GM18907 (cell line): ENCODE data around the gene APOL3.
"Not testable (repeated sequence)": the region's sequence is repeated elsewhere in the genome, so short reads cannot be mapped to it uniquely, and the experiment has no call there.

ENCODE experiments used
- ATAC-seq: cut with Tn5 transposase; IDR thresholded peaks from one replicate; pipeline ENCODE4 v1.9.1; 2021; ENCODE audit warnings: mild to moderate bottlenecking, moderate library complexity; ENCODE audit not compliant: unreplicated experiment

Gene APOL3

DNA sequence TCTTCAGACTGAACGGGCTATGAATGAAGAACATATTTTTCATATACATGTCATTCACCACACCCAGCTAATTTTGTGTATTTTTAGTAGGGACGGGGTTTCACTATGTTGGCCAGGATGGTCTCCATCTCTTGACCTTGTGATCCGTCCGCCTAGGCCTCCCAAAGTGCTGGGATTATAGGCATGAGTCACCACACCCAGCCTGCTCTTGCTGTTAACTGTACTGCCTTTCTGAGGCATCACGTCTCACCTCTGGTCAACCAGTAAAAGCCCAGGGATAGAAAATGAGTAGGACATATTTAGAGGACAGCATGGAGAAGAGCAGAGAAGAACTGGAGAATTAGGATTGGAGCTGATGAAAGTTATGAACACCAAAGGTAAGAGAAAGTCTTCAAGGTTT lies 55.6 kb downstream of the APOL3 start:
- ATAC-seq, result no peak

DNA sequence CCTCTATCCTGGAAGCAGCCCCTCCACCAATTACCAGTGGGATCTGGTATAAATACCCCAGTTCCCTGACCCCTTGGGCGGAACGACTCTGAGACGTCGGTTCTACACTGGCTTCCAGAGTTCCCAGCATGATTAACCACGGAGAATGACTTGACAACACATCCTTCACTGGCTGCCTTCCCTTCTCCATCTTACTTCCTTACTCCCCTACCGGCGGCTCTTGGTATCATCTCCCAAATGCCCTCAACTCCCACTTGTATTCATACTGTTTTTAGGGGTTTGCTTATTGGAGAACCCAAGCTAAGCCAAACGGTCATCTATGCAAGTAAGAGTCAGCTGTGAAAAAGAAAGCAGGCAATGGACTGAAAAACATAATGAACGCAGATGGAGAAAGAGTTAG lies 56.1 kb downstream of the APOL3 start:
- ATAC-seq, result no peak

DNA sequence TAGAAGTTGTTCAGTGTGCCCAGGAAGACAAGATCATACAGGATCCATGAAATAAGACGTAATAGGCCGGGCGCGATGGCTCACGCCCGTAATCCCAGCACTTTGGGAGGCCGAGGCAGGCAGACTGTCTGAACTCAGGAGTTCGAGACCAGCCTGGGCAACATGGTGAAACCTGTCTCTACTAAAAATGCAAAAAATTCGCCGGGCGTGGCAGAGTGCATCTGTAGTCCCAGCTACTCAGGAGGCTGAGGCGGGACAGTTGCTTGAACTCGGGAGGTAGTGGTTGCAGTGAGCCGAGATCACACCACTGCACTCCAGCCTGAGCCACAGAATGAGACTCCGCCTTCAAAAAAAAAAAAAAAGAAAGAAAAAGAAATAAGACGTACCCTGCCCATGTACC lies 56.7 kb downstream of the APOL3 start:
- no peak for ATAC-seq

DNA sequence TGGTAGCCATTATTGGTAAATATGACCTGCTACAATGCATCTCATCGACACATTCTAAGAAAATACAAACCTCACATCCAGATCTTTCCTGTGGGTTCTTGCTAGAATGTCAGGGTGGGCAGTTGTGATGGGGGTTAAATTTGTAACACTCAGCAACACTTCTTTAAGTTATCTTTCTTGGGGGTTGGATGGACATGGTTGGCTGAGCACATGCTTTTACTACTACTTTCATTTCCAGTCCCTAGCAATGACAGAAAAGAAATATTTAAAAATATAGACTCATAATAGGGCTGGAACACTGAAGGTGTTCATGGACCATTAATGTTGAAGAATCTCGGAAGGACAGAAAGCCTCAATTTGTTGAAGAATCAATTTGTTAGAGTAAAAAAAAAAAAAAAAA lies 57.6 kb downstream of the APOL3 start:
- ATAC-seq, result no peak

DNA sequence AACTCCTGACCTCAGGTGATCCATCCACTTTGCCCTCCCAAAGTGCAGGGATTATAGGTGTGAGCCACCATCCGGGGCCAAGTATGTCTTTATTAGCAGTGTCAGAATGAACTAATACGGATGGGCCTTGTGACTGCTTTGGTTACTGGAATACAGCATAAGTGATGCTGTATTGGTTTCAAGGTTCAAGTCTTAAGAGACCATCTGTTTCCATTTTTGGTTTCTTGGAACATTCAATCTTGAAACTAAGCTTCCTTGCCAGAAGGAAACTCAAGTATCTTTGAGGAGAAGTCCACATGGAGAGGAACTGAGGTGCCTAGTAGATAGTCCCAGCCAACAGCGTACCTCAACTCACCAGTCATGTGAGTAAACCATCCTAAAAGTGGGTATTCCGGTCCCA lies 58.8 kb downstream of the APOL3 start:
- no peak for ATAC-seq

DNA sequence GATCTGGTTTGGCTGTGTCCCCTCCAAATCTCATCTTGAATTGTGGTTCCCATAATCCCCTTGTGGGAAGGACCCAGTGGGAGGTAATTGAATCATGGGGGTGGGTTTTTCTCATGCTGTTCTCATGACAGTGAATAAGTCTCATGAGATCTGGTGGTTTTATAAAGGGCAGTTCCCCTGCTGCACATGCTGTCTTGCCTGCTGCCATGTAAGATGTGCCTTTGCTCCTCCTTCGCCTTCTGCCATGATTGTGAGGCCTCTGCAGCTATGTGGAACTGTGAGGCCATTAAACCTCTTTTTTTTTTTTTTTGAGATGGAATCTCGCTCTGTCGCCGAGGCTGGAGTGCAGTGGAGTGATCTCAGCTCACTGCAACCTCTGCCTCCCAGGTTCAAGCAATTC lies 59.6 kb downstream of the APOL3 start:
- not testable (repeated sequence) for ATAC-seq

DNA sequence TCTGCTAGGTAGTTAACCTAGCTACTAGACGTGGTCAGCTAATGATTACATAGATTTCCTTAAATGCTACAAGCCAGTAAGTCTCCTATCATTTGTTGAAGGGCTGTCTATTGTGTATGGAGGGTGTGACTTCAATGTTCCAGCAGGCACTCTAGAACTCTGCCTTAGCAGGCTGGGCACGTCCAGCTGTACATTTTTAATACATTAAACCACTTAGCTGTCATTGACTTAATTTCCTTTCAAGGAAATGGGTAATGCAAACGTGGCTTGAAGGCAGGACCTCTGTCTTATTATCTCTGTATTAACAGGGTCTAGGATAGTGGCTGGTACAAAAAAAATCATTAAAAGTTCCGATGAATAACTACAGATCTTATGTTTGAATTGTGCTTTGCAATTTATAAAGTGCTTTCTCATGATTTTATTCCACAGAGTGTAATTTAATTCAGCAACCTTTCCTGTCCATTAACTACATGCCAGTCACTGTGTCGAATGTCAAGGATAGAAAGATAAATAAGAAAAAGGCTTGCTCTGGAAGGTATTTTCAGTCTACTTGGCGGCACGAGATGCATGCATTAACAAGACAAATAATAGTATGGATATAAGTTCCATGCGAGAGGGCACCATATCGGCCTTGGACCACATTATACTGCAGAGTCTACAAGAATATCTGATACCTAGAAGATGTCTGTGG lies 60.3 kb downstream of the APOL3 start:
- ATAC-seq, result no peak

DNA sequence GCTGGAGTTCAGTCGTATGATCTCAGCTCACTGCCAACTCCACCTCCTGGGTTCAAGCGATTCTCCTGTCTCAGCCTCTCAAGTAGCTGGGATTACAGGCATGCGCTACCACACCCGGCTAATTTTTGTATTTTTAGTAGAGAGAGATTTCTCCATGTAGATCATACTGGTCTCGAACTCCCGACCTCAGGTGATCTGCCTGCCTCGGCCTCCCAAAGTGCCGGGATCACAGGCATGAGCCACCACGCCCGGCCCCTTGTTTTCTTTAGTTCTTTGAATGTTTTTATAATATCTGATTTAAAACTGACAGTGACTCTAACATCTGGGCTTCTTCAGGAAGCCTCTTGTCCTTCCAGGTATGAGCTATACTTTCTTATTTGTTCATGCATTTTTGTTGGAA lies 61.0 kb downstream of the APOL3 start:
- ATAC-seq, result not testable (repeated sequence)

DNA sequence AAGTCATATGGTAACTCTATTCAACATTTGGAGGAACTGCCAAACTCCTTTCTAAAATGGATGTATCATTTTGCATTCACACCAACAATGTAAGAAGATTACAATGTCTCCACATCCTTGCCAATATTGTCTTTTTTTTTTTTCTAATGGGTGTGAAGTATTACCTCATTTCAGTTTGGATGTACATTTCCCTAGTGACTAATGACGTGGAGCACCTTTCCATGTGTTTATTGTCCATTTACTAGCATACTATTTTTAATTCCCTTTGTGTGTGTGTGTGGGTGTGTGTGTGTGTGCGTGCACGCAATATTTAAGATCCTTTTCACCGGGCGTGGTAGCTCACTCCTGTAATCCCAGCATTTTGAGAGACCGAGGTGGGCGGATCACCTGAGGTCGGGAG lies 62.7 kb downstream of the APOL3 start:
- no peak for ATAC-seq

DNA sequence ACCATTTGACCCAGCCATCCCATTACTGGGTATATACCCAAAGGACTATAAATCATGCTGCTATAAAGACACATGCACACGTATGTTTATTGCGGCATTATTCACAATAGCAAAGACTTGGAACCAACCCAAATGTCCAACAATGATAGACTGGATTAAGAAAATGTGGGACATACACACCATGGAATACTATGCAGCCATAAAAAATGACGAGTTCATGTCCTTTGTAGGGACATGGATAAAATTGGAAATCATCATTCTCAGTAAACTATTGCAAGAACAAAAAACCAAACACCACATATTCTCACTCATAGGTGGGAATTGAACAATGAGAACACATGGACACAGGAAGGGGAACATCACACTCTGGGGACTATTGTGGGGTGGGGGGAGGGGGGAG lies 69.8 kb downstream of the APOL3 start:
- not testable (repeated sequence) for ATAC-seq
